Activated T-cell treated with anti-CD3 and anti-CD28 coated beads, Interleukin-2, amount 50 U/mL, for 4 hours (primary cell): ENCODE data around the gene TNFSF11. TPM values are rescaled to one million over a fixed set of nuclear protein-coding genes. Genes with fewer than 3 reads are reported as not detected.

Source experiments
- ATAC-seq, 2 donors: fragments of 200-7000 bp; cut with Tn5 transposase; one replicate each; pipeline ENCODE4 v1.10.0; 2021
- DNase-seq: peaks from one replicate; pipeline ENCODE4 v3.0.0-alpha.2; 2020
- H3K27me3 Mint-ChIP-seq: one replicate; pipeline ENCODE4 v1.8.0; 2021; ENCODE audit warnings: low read depth, mixed read lengths
- H3K36me3 Mint-ChIP-seq: one replicate; pipeline ENCODE4 v1.8.0; 2022; ENCODE audit warnings: mixed read lengths; ENCODE audit not compliant: insufficient read depth
- H3K4me1 Mint-ChIP-seq: one replicate; pipeline ENCODE4 v1.8.0; 2021; ENCODE audit warnings: low read depth, mixed read lengths
- H3K4me3 Mint-ChIP-seq: one replicate; pipeline ENCODE4 v1.8.0; 2021; ENCODE audit warnings: mild to moderate bottlenecking, moderate library complexity, mixed read lengths
- H3K9me3 Mint-ChIP-seq: one replicate; pipeline ENCODE4 v1.8.0; 2021; ENCODE audit warnings: mixed read lengths
- total RNA-seq, 3 donors: library from RNA; stranded (reverse); gene quantifications; one replicate each; pipeline ENCODE4 v1.2.1, GENCODE V29; 2021

Gene TNFSF11
- total RNA-seq, 3 donors from 2014 or later: 5.7 to 26.4 (median 8.5) TPM

DNA sequence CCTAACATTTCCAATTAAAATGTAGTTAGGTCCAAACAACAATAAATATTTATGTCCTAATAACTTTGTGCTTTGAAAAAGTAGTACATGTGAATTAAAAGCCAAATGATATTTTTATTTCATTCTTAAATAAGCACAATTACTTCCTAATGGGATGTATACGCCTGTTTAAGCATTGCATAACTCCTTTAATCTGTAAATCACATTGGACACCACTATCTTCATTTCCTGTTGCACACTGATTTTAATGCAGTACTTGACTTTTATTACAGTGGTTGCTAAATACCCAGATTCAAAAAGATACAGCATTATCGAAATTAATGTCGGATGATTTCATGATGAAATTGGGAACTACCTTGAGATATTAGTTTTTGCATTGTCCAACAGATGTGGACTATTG is 70.9 kb downstream of the TNFSF11 start:
- DNase-seq: no peak
- Mint-ChIP-seq H3K9me3 (peaks cover 5% of the 10 kb centered on the region), H3K27me3 (peaks cover 4% of the 10 kb centered on the region), H3K36me3 (no peaks in the 10 kb centered on the region), H3K4me3 (no peak overlapping the region), H3K4me1 (no peaks in the 10 kb centered on the region)
- ATAC-seq: no peak

DNA sequence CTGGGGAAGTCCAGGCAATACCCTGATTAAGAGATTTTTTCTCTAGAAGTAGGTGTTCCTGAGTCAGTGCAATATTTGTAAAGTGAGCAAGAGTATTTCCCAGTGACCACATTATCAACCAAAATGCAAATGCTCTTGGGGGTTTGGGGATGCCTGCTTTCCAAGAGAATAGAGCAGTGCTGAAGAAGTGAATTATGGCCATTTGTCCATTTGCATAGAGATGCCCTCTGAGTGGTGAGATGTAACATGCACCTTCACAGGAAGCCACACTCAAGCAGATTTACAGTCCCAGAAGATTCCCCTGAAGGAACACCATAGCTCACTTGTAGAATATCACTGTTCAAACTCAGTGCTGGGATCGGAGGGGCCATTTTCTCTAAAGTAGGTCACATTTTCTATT is 71.8 kb downstream of the TNFSF11 start:
- no peak for ATAC-seq
- no peak for DNase-seq
- H3K4me1 Mint-ChIP-seq: no peaks in the 10 kb centered on the region
- H3K27me3 Mint-ChIP-seq: peaks cover 5% of the 10 kb centered on the region
- no peak overlapping the region for H3K4me3 Mint-ChIP-seq
- H3K36me3 Mint-ChIP-seq: no peaks in the 10 kb centered on the region
- no peaks in the 10 kb centered on the region for H3K9me3 Mint-ChIP-seq

DNA sequence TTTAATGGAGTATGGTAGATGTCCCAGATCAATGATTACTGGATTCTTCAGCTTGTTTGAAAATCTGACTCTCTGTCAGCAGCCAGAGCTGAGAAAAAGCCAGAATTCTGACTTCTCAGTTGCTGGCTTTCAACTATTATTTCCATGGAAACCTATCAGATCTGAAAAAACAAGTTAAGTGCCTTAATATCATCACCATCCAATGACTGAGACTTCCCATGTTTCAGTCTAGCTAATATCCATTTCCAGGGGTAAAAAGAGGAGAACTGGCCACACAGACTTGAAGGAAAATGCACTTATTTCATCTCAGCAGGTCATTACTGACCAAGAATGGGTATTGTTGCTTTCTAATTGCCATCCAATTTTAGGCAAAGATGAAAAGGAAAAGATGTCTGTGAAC is 75.2 kb downstream of the TNFSF11 start:
- Mint-ChIP-seq H3K27me3 (peaks cover 16% of the 10 kb centered on the region), H3K4me3 (no peak overlapping the region), H3K4me1 (no peaks in the 10 kb centered on the region), H3K36me3 (no peaks in the 10 kb centered on the region), H3K9me3 (no peaks in the 10 kb centered on the region)
- ATAC-seq (no peak), DNase-seq (no peak)

DNA sequence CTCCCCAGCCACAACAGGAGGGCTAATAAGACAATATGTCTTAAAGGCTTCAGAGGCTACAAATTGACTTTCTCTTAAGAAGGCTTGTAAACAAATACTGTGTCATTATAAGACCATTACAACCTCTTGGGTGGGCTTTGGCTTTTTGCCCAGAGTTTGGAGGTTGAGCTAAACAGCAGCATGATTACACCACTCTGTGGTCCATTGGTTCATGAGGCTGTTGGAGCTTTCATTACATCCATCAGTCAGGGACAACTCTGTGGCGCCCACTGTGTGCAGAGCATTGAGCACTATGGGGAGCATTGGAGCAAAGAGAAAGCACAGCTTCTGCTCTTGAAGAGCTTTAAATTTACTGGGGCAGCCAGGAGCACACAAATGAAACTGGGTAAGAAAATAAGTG is 75.9 kb downstream of the TNFSF11 start:
- Mint-ChIP-seq H3K4me1 (no peaks in the 10 kb centered on the region), H3K27me3 (peaks cover 17% of the 10 kb centered on the region), H3K4me3 (no peak overlapping the region), H3K9me3 (no peaks in the 10 kb centered on the region), H3K36me3 (no peaks in the 10 kb centered on the region)
- no peak for ATAC-seq
- DNase-seq: no peak

- DNase-seq: no peak
- H3K9me3 Mint-ChIP-seq: no peaks in the 10 kb centered on the region
- ATAC-seq: no peak
These were observed 76.6 kb downstream of the TNFSF11 start for GRCh38 chr13:42650506-42650905.

GRCh38 chr13:42651936-42652641 is 78.1 kb downstream of the TNFSF11 start:
- no peak overlapping the region for H3K4me3 Mint-ChIP-seq
- H3K9me3 Mint-ChIP-seq: no peaks in the 10 kb centered on the region
- ATAC-seq (no peak), DNase-seq (no peak)
- H3K27me3 Mint-ChIP-seq: peaks cover 25% of the 10 kb centered on the region
- no peaks in the 10 kb centered on the region for H3K36me3 Mint-ChIP-seq
- H3K4me1 Mint-ChIP-seq: no peaks in the 10 kb centered on the region

More at GRCh38 chr13:42650506-42650905, 76.6 kb downstream of the TNFSF11 start:
- peaks cover 22% of the 10 kb centered on the region for H3K27me3 Mint-ChIP-seq
- no peak overlapping the region for H3K4me3 Mint-ChIP-seq
- no peaks in the 10 kb centered on the region for H3K4me1 Mint-ChIP-seq
- no peaks in the 10 kb centered on the region for H3K36me3 Mint-ChIP-seq

DNA sequence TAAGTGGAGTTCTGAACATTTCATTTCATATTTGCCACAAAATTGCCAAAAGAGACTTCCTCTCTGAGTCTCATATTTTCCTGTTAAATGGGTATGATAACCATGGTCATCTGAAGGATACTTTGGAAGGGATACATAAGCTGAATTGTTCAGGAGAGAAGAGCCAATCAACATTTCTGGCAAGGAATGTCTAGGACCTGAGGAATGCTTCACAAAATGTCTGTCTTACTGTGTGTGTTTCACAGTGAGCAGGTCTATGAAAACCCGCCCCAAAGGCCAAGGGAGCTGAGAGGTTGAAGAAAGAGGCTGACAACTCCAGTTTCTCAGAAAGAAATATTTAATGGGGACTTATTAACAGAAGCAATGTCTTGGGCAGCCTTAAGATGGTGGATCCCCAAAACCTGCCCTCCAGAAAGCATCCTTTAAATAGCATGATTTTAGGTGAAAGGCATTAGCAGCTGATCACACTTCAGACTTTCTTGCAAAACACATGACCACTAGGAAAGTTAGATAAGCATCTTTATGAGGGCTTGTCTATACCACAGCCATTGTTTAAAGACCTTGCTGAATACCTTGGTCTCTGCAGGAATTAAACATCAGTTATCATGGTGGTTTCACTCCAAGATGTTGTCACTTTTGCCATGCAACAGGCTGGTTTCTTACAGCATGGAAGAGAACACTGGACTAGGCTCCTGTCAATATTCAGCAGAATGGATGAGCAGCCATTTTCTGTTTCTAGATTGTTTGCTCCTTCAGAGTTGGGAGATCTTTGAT is 78.9 kb downstream of the TNFSF11 start:
- peaks cover 30% of the 10 kb centered on the region for H3K27me3 Mint-ChIP-seq

GRCh38 chr13:42653679-42654078 is 79.7 kb downstream of the TNFSF11 start:
- Mint-ChIP-seq H3K9me3 (no peaks in the 10 kb centered on the region), H3K36me3 (no peaks in the 10 kb centered on the region), H3K4me3 (no peak overlapping the region), H3K27me3 (peaks cover 39% of the 10 kb centered on the region), H3K4me1 (no peaks in the 10 kb centered on the region)
- DNase-seq (no peak), ATAC-seq (no peak)

More for the DNA sequence above, 78.9 kb downstream of the TNFSF11 start:
- H3K4me3 Mint-ChIP-seq: no peak overlapping the region
- no peaks in the 10 kb centered on the region for H3K36me3 Mint-ChIP-seq
- ATAC-seq: no peak
- no peaks in the 10 kb centered on the region for H3K4me1 Mint-ChIP-seq
- no peaks in the 10 kb centered on the region for H3K9me3 Mint-ChIP-seq
- DNase-seq: no peak

DNA sequence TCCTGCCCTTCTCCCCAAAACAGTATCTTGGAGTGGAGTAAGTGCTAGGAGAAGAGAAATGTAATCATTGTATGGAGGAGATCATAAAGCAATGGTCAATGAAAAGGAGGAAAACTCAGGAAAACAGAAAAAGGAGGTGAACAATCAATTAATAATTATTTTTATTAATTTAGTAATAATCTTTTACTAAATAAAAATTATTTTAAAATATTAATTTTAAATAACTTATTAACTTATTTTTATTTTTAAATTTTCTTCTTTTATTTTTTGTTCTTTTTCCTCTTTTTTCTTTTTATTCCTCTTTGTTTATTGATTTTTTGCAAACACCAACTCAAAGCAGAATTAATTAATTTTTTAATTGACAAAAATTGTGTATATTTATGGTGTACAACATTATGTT is 80.3 kb downstream of the TNFSF11 start:
- peaks cover 43% of the 10 kb centered on the region for H3K27me3 Mint-ChIP-seq
- ATAC-seq (no peak), DNase-seq (no peak)
- H3K4me3 Mint-ChIP-seq: no peak overlapping the region
- no peaks in the 10 kb centered on the region for H3K36me3 Mint-ChIP-seq
- no peaks in the 10 kb centered on the region for H3K4me1 Mint-ChIP-seq
- no peaks in the 10 kb centered on the region for H3K9me3 Mint-ChIP-seq

DNA sequence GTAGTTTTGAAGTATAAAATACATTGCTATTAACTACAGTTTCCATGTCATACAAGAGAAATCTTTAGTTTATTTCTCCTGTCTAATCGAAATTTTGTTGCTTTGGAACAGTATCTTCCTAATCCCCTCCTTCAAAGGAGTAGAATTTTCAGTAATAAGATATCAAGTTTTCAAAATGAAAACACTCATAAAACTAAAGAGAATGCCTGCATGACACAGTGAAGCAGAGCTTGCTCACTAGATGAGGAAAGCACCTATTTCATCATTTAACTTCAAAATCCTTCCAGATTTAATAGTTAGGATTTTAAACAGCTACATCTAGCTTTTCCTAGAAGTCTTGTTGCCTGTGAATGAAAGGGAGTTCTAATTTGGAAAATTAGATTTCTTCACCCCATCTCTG is 80.8 kb downstream of the TNFSF11 start:
- Mint-ChIP-seq H3K4me3 (no peak overlapping the region), H3K9me3 (no peaks in the 10 kb centered on the region), H3K36me3 (no peaks in the 10 kb centered on the region), H3K4me1 (no peaks in the 10 kb centered on the region), H3K27me3 (peaks cover 44% of the 10 kb centered on the region)
- DNase-seq (no peak), ATAC-seq (no peak)

- ATAC-seq (no peak), DNase-seq (no peak)
- Mint-ChIP-seq H3K36me3 (no peaks in the 10 kb centered on the region), H3K4me3 (no peak overlapping the region), H3K4me1 (no peaks in the 10 kb centered on the region), H3K9me3 (no peaks in the 10 kb centered on the region), H3K27me3 (peaks cover 48% of the 10 kb centered on the region)
These were observed 82.2 kb downstream of the TNFSF11 start for GRCh38 chr13:42656161-42656560.

DNA sequence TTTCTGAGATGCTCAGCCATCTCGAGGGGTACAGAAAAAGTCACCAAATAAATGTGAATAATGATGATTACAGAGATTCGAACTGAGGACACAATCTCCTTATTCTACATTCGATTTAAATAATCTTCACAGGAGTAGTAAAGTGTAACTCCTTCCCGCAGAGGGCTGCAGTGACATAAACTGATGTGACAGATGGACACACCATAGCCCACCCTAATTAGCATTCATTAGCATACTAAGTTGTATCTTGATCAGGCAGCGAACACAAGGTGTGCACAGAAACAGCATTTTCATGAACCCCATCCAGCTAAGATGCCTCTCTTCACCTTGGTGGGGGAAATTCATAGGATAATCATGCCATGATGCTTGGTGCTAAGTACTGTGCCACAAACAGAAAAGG is 83.0 kb downstream of the TNFSF11 start:
- no peaks in the 10 kb centered on the region for H3K4me1 Mint-ChIP-seq
- DNase-seq (no peak), ATAC-seq (no peak)
- H3K27me3 Mint-ChIP-seq: peaks cover 54% of the 10 kb centered on the region
- no peak overlapping the region for H3K4me3 Mint-ChIP-seq
- H3K36me3 Mint-ChIP-seq: no peaks in the 10 kb centered on the region
- H3K9me3 Mint-ChIP-seq: no peaks in the 10 kb centered on the region
